HL-60 (cell line): Measurements from ENCODE around the gene CERT1.

Experiments
- DNase-seq, 2 experiments: peaks; one replicate each; pipeline ENCODE4 v3.0.0-alpha.2; 2010 to 2020; ENCODE audit warnings: low read depth in 1 of 2, low spot score in 1 of 2
- H3K27ac ChIP-seq: fragments of 250-450 bp; sonication (Bioruptor Pico); replicated peaks from 2 replicates; pipeline ENCODE4 v1.5.1; 2020; ENCODE audit warnings: mild to moderate bottlenecking, moderate library complexity
- H3K27me3 ChIP-seq: fragments of 250-450 bp; sonication (Bioruptor Pico); 2 replicates; pipeline ENCODE4 v1.5.1; 2021; ENCODE audit warnings: mild to moderate bottlenecking, moderate library complexity; ENCODE audit not compliant: insufficient read depth, poor library complexity, severe bottlenecking
- H3K4me3 ChIP-seq: replicated peaks from 2 replicates; pipeline ENCODE4 v1.5.1; 2011; ENCODE audit warnings: mild to moderate bottlenecking, control low read depth, low read length; ENCODE audit not compliant: insufficient read depth
- GABPA ChIP-seq: IDR thresholded peaks from 2 replicates; pipeline ENCODE4 v1.6.1; 2012; ENCODE audit warnings: low read depth
- POLR2AphosphoS5 ChIP-seq: IDR thresholded peaks from 2 replicates; pipeline ENCODE4 v1.6.1; 2012; ENCODE audit warnings: low read depth
- SPI1 ChIP-seq: IDR thresholded peaks from 2 replicates; pipeline ENCODE4 v1.6.1; 2012; ENCODE audit warnings: low read depth, mild to moderate bottlenecking, borderline replicate concordance
- TF ChIP-seq, protein P1 (sequence below): IDR thresholded peaks from one replicate; pipeline ENCODE4 v1.5.1; 2011; ENCODE audit warnings: low read length, control low read depth, inconsistent platforms; ENCODE audit not compliant: insufficient read depth
- TF ChIP-seq, protein P2 (sequence below): IDR thresholded peaks from 2 replicates; pipeline ENCODE4 v1.6.1; 2012; ENCODE audit warnings: low read depth; ENCODE audit not compliant: insufficient replicate concordance

The CERT1 gene

DNA sequence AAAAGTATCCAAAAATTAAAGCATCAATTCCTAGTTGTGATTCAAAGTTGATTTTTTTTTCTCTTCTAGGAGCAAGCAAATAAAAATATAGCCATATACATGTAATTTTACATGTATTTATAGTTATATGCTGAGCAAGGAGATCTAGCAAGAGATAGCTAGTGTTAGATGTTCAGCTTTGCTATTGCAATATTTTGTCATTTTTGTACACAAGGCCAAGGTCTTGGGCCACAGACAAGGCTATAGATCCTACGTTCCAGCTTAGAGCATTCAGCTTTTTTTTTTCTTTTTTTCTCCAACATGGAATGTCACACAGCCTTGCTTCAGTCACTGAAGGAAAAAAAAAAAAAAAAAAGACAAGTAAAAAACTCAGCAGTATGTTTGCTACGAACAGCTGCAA, 137.6 kb downstream of the CERT1 start:
- TF ChIP-seq SPI1 (no peak), POLR2AphosphoS5 (no peak), GABPA (no peak)
- TF ChIP-seq, protein P1, sequence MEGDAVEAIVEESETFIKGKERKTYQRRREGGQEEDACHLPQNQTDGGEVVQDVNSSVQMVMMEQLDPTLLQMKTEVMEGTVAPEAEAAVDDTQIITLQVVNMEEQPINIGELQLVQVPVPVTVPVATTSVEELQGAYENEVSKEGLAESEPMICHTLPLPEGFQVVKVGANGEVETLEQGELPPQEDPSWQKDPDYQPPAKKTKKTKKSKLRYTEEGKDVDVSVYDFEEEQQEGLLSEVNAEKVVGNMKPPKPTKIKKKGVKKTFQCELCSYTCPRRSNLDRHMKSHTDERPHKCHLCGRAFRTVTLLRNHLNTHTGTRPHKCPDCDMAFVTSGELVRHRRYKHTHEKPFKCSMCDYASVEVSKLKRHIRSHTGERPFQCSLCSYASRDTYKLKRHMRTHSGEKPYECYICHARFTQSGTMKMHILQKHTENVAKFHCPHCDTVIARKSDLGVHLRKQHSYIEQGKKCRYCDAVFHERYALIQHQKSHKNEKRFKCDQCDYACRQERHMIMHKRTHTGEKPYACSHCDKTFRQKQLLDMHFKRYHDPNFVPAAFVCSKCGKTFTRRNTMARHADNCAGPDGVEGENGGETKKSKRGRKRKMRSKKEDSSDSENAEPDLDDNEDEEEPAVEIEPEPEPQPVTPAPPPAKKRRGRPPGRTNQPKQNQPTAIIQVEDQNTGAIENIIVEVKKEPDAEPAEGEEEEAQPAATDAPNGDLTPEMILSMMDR, result no peak
- TF ChIP-seq, protein P2, sequence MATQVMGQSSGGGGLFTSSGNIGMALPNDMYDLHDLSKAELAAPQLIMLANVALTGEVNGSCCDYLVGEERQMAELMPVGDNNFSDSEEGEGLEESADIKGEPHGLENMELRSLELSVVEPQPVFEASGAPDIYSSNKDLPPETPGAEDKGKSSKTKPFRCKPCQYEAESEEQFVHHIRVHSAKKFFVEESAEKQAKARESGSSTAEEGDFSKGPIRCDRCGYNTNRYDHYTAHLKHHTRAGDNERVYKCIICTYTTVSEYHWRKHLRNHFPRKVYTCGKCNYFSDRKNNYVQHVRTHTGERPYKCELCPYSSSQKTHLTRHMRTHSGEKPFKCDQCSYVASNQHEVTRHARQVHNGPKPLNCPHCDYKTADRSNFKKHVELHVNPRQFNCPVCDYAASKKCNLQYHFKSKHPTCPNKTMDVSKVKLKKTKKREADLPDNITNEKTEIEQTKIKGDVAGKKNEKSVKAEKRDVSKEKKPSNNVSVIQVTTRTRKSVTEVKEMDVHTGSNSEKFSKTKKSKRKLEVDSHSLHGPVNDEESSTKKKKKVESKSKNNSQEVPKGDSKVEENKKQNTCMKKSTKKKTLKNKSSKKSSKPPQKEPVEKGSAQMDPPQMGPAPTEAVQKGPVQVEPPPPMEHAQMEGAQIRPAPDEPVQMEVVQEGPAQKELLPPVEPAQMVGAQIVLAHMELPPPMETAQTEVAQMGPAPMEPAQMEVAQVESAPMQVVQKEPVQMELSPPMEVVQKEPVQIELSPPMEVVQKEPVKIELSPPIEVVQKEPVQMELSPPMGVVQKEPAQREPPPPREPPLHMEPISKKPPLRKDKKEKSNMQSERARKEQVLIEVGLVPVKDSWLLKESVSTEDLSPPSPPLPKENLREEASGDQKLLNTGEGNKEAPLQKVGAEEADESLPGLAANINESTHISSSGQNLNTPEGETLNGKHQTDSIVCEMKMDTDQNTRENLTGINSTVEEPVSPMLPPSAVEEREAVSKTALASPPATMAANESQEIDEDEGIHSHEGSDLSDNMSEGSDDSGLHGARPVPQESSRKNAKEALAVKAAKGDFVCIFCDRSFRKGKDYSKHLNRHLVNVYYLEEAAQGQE, result no peak
- H3K27ac ChIP-seq, result no peak overlapping the region
- H3K27me3 ChIP-seq, result no peaks in the 10 kb centered on the region
- H3K4me3 ChIP-seq, result no peak overlapping the region
- DNase-seq, result no peak

DNA sequence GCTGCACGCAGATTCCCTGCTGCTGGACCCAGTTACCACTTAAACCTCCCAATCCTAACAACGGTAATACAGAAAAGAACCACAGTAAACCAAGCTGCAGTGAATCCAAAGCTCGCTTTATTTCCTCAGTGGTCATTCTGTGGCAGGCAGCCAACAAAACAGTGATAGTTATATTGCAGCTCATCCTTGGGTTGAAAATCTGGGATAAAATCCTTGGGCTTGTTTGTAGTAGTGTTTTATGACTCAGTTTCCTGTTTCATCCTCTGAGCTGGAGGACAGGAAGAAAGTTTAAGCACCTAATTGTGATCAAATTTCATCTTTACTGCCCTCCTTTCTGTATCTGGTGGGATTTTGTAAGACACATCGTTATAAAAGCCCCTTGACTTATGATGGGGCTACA, 143.0 kb downstream of the CERT1 start:
- H3K4me3 ChIP-seq, result no peak overlapping the region
- H3K27ac ChIP-seq, result no peak overlapping the region
- TF ChIP-seq, protein P1, result no peak
- no peak for TF ChIP-seq GABPA
- TF ChIP-seq POLR2AphosphoS5, result no peak
- TF ChIP-seq, protein P2, result no peak
- no peak for TF ChIP-seq SPI1
- no peak for DNase-seq
- no peaks in the 10 kb centered on the region for H3K27me3 ChIP-seq

DNA sequence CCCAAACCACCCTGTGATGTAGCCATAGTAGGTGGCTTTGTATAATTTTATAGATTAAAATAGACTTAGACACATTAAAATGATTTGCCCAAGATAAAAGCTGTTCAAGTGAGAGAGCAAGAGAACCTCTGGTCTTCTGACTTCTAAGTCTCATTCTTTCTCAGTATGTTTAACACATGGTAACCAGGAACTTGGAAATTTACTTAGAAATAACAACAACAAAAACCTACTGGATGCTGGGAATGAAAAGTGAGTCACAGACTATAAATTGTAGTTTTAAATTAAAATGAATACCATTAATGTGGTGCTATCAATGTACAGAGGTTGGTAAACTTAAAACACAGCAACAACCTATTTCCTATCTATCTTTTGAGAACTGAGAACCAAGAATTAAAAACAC, 144.0 kb downstream of the CERT1 start:
- Histone ChIP-seq H3K4me3 (no peak overlapping the region), H3K27me3 (no peaks in the 10 kb centered on the region), H3K27ac (no peak overlapping the region)
- TF ChIP-seq GABPA (no peak), POLR2AphosphoS5 (no peak)
- TF ChIP-seq, protein P1, result no peak
- no peak for DNase-seq

- TF ChIP-seq SPI1, result no peak
- TF ChIP-seq, protein P2, result no peak
- no peak for TF ChIP-seq POLR2AphosphoS5
- no peak for TF ChIP-seq GABPA
- TF ChIP-seq, protein P1, result no peak
- DNase-seq, result no peak
- no peak overlapping the region for H3K4me3 ChIP-seq
- H3K27me3 ChIP-seq, result no peaks in the 10 kb centered on the region
- no peak overlapping the region for H3K27ac ChIP-seq
Measured at GRCh38 chr5:75366787-75367186, 144.6 kb downstream of the CERT1 start.
